HepG2 (cell line): ENCODE measurements around the gene ARFGEF3. TPM values are rescaled to one million over a fixed set of nuclear protein-coding genes. Genes with fewer than 3 reads are reported as not detected.
A peak's percentile ranks its signal among the peaks of the same experiment; 100 is the strongest.

Experiments used
- CEBPG ChIP-seq: IDR thresholded peaks from 2 replicates; pipeline ENCODE4 v1.6.1; 2016
- FOXA1 ChIP-seq, 2 experiments: fragments of 450-650 bp in 1 of 2; sonication (generic) in 1 of 2; formaldehyde crosslinking in 1 of 2; IDR thresholded peaks; 2 replicates each; pipeline versions ENCODE4 v1.4.0 to v1.6.1; 2016 to 2020; ENCODE audit warnings: missing genetic modification reagents in 1 of 2
- HHEX ChIP-seq: IDR thresholded peaks from 2 replicates; pipeline ENCODE4 v1.6.1; 2016; ENCODE audit warnings: control low read depth
- IKZF4 ChIP-seq: sonication (generic); formaldehyde crosslinking; IDR thresholded peaks from 2 replicates; pipeline ENCODE4 v1.5.1; 2020; ENCODE audit warnings: borderline replicate concordance, mild to moderate bottlenecking, low read depth, missing genetic modification reagents; ENCODE audit errors: not compliant biosample characterization
- KIAA2018 ChIP-seq: sonication (generic); formaldehyde crosslinking; IDR thresholded peaks from 2 replicates; pipeline ENCODE4 v1.5.0; 2020; ENCODE audit warnings: mild to moderate bottlenecking, missing genetic modification reagents, borderline replicate concordance
- MIXL1 ChIP-seq: IDR thresholded peaks from 2 replicates; pipeline ENCODE4 v1.6.1; 2016
- NFYB ChIP-seq: sonication (generic); formaldehyde crosslinking; IDR thresholded peaks from 2 replicates; pipeline ENCODE4 v1.4.0; 2020; ENCODE audit warnings: missing genetic modification reagents
- NFYC ChIP-seq: IDR thresholded peaks from 2 replicates; pipeline ENCODE4 v1.6.1; 2016; ENCODE audit warnings: missing genetic modification reagents, missing compliant biosample characterization
- POGZ ChIP-seq: sonication (generic); formaldehyde crosslinking; IDR thresholded peaks from 2 replicates; pipeline ENCODE4 v1.4.0; 2020; ENCODE audit warnings: mild to moderate bottlenecking, missing genetic modification reagents
- RAD51 ChIP-seq: fragments of 450-650 bp; IDR thresholded peaks from 2 replicates; pipeline ENCODE4 v1.6.1; 2016; ENCODE audit warnings: borderline replicate concordance
- SMAD9 ChIP-seq: sonication (generic); formaldehyde crosslinking; IDR thresholded peaks from 2 replicates; pipeline ENCODE4 v1.5.1; 2020; ENCODE audit warnings: mild to moderate bottlenecking, missing genetic modification reagents
- SNAPC2 ChIP-seq: sonication (generic); formaldehyde crosslinking; IDR thresholded peaks from 2 replicates; pipeline ENCODE4 v1.8.1; 2022; ENCODE audit warnings: mild to moderate bottlenecking, missing genetic modification reagents
- TEAD2 ChIP-seq: sonication (generic); formaldehyde crosslinking; IDR thresholded peaks from 2 replicates; pipeline ENCODE4 v1.9.0; 2021; ENCODE audit warnings: missing genetic modification reagents
- ZKSCAN5 ChIP-seq: sonication (generic); formaldehyde crosslinking; IDR thresholded peaks from 2 replicates; pipeline ENCODE4 v1.5.1; 2020; ENCODE audit warnings: mild to moderate bottlenecking, missing genetic modification reagents
- ZMYM2 ChIP-seq: sonication (generic); formaldehyde crosslinking; IDR thresholded peaks from 2 replicates; pipeline ENCODE4 v1.8.0; 2022; ENCODE audit warnings: mild to moderate bottlenecking, missing genetic modification reagents
- ZNF205 ChIP-seq: IDR thresholded peaks from 2 replicates; pipeline ENCODE4 v1.6.1; 2018; ENCODE audit warnings: missing biosample characterization, missing genetic modification reagents
- ZNF225 ChIP-seq: sonication (generic); formaldehyde crosslinking; IDR thresholded peaks from 2 replicates; pipeline ENCODE4 v1.4.0; 2020; ENCODE audit warnings: mild to moderate bottlenecking, missing genetic modification reagents
- ZNF235 ChIP-seq: sonication (generic); formaldehyde crosslinking; IDR thresholded peaks from 2 replicates; pipeline ENCODE4 v1.8.1; 2023; ENCODE audit warnings: mild to moderate bottlenecking, missing genetic modification reagents, borderline replicate concordance
- ZNF253 ChIP-seq: sonication (generic); formaldehyde crosslinking; IDR thresholded peaks from 2 replicates; pipeline ENCODE4 v1.8.0; 2022; ENCODE audit warnings: mild to moderate bottlenecking, missing genetic modification reagents, borderline replicate concordance
- ZNF260 ChIP-seq: sonication (generic); formaldehyde crosslinking; IDR thresholded peaks from 2 replicates; pipeline ENCODE4 v1.4.0; 2020; ENCODE audit warnings: missing genetic modification reagents, low read depth, mild to moderate bottlenecking, borderline replicate concordance
- ZNF3 ChIP-seq: IDR thresholded peaks from 2 replicates; pipeline ENCODE4 v1.7.0; 2017; ENCODE audit warnings: inconsistent platforms
- ZNF362 ChIP-seq: sonication (generic); formaldehyde crosslinking; IDR thresholded peaks from 2 replicates; pipeline ENCODE4 v1.4.0; 2020; ENCODE audit warnings: missing genetic modification reagents, mild to moderate bottlenecking, borderline replicate concordance
- ZNF501 ChIP-seq: sonication (generic); formaldehyde crosslinking; IDR thresholded peaks from 2 replicates; pipeline ENCODE4 v1.5.1; 2020; ENCODE audit warnings: mild to moderate bottlenecking, moderate library complexity, missing genetic modification reagents
- ZNF556 ChIP-seq: sonication (generic); formaldehyde crosslinking; IDR thresholded peaks from 2 replicates; pipeline ENCODE4 v1.4.0; 2020; ENCODE audit warnings: mild to moderate bottlenecking, missing genetic modification reagents, borderline replicate concordance
- ZNF572 ChIP-seq: sonication (generic); formaldehyde crosslinking; IDR thresholded peaks from 2 replicates; pipeline ENCODE4 v1.5.1; 2020; ENCODE audit warnings: mild to moderate bottlenecking, missing genetic modification reagents
- ZNF891 ChIP-seq: sonication (generic); formaldehyde crosslinking; IDR thresholded peaks from 2 replicates; pipeline ENCODE4 v1.5.0; 2020; ENCODE audit warnings: mild to moderate bottlenecking, missing genetic modification reagents
- polyA plus RNA-seq, 8 experiments: library from polyadenylated mRNA; depleted of rRNA in 3 of 8; stranded (reverse) in 7 of 8; unstranded in 1 of 8; fragments of >200 nt; fragmentation: Illumina TruSeq in 4 of 8; extraction: Trizol in 4 of 8; gene quantifications; 2 replicates each; pipeline versions ENCODE4 v1.2.1 to v1.2.3, GENCODE V29; 2011 to 2016; ENCODE audit warnings: low read depth in 4 of 8, missing spikeins in 1 of 8, mixed read lengths in 1 of 8; ENCODE audit not compliant: insufficient read depth in 1 of 8
- total RNA-seq, 5 experiments: library from RNA; depleted of rRNA; stranded (reverse); fragments of >200 nt; fragmentation: Illumina TruSeq; extraction: Trizol; gene quantifications; 2 replicates each; pipeline ENCODE4 v1.2.3, GENCODE V29; 2016; ENCODE audit warnings: low read depth in 1 of 5

Gene ARFGEF3
- total and polyA plus RNA-seq, 2 of the 13 experiments (the other 11 are each of a cell fraction or from before 2014, with no cell fraction given): 0.60 to 2.6 TPM

DNA sequence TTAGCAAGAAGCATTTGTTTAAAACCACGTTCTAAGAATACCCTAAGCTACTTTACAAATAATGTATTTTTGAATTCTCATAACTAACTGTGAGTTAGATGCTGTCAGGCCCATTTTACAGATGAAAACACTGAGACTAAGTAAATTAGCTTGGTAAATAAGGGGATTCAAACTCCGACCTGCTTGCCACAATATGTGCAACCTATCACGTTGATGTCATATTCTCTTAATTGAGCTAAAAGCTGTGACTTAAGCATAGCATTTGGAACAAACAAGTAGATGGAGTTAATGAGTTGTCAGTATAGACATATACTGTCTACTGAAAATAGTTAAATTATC is 45.1 kb upstream of the ARFGEF3 start (continued):
- TF ChIP-seq CEBPG (CRISPR knock-in tag) (no peak), ZNF501 (no peak), ZKSCAN5 (CRISPR knock-in tag) (no peak), SNAPC2 (CRISPR knock-in tag) (no peak), ZNF556 (CRISPR knock-in tag) (no peak), POGZ (CRISPR knock-in tag) (0 out of 2 replicates have a peak, but pooled peaks have one; percentile 5), ZNF891 (no peak), ZNF235 (no peak), ZNF260 (CRISPR knock-in tag) (no peak), RAD51 (no peak), IKZF4 (CRISPR knock-in tag) (no peak), ZNF3 (CRISPR knock-in tag) (0 out of 2 replicates have a peak, but pooled peaks have one; percentile 63), TEAD2 (CRISPR knock-in tag) (no peak), ZMYM2 (CRISPR knock-in tag) (peak; percentile 72; the same call in 1 of the 2 replicates), NFYC (CRISPR knock-in tag) (no peak), ZNF572 (no peak), ZNF253 (CRISPR knock-in tag) (no peak), FOXA1 (IDR thresholded peaks at IDR 0.05) (no peak), FOXA1 (CRISPR knock-in tag; IDR thresholded peaks at IDR 0.05) (peak; percentile 32; the same call in 1 of the 2 replicates), NFYB (CRISPR knock-in tag) (no peak), ZNF205 (CRISPR knock-in tag) (no peak), ZNF362 (no peak), KIAA2018 (no peak), HHEX (CRISPR knock-in tag) (0 out of 2 replicates have a peak, but pooled peaks have one; percentile 14), MIXL1 (CRISPR knock-in tag) (peak; percentile 10; the same call in 1 of the 2 replicates), ZNF225 (CRISPR knock-in tag) (no peak), SMAD9 (no peak)
